IPS-20b (cell line): ENCODE results near the gene KCTD1.

Experiments
- H3K27ac ChIP-seq: one replicate; pipeline ENCODE4 v1.5.1; 2013; ENCODE audit warnings: low read length
- H3K27me3 ChIP-seq: 2 replicates; pipeline ENCODE4 v1.6.1; 2013; ENCODE audit warnings: mild to moderate bottlenecking, low read length, inconsistent platforms; ENCODE audit not compliant: insufficient read depth
- H3K36me3 ChIP-seq: 2 replicates; pipeline ENCODE4 v1.6.1; 2013; ENCODE audit warnings: low read depth, mild to moderate bottlenecking, inconsistent platforms, low read length, moderate library complexity; ENCODE audit not compliant: insufficient read depth
- H3K4me1 ChIP-seq: 2 replicates; pipeline ENCODE4 v1.6.1; 2013; ENCODE audit warnings: mild to moderate bottlenecking, control low read depth, inconsistent platforms, low read length, moderate library complexity; ENCODE audit not compliant: insufficient read depth
- H3K4me3 ChIP-seq: 2 replicates; pipeline ENCODE4 v1.5.1; 2013; ENCODE audit warnings: mild to moderate bottlenecking, low read length, inconsistent platforms
- H3K9ac ChIP-seq: 2 replicates; pipeline ENCODE4 v1.6.1; 2013; ENCODE audit warnings: low read depth, mild to moderate bottlenecking, inconsistent platforms, low read length, moderate library complexity
- H3K9me3 ChIP-seq: 2 replicates; pipeline ENCODE4 v1.6.1; 2013; ENCODE audit warnings: mild to moderate bottlenecking, low read depth, low read length, inconsistent platforms; ENCODE audit not compliant: insufficient read depth

Gene KCTD1

GRCh38 chr18:26532367-26533340 is 15.7 kb downstream of the KCTD1 start:
- Histone ChIP-seq H3K27ac (no peak overlapping the region), H3K4me3 (no peak overlapping the region), H3K27me3 (no peaks in the 10 kb centered on the region)

DNA sequence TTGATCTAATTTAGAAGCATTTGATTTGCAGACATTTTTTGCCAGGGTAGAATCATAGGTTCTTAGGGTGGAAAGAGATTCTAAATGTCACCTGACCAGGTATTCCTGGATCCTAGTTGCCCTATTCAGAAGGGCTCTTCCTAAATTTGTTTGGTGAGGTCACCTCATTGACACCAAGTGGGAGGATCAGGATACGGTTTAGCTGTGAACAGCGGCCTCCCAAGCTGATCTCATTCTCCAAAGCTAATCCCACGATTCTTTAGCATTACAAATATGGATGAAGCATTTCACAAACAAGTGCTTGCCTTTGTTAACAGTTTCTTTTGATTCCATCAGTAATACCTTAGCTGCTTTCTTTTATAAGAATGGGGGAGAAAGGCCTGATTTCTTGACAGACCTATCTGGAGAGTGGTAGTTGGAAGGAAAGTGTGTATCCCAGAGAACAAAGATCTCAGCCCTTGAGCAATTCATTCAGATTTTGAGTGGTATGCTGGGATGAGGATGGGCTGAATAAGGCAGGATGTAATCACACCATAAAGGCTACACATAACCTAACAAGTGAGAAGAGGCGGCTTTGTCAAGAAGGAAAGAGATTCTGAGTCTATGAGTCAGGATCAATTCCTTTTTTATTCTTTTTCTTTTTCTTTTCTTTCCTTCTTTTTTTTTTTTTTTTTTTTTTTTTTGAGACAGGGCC is 16.6 kb downstream of the KCTD1 start:
- Histone ChIP-seq H3K27me3 (no peaks in the 10 kb centered on the region), H3K9ac (no peak overlapping the region), H3K36me3 (no peaks in the 10 kb centered on the region), H3K4me1 (peaks cover 22% of the 10 kb centered on the region), H3K27ac (no peak overlapping the region), H3K4me3 (no peak overlapping the region), H3K9me3 (no peaks in the 10 kb centered on the region)

More at GRCh38 chr18:26532367-26533340, 15.7 kb downstream of the KCTD1 start:
- Histone ChIP-seq H3K9ac (no peak overlapping the region), H3K9me3 (no peaks in the 10 kb centered on the region), H3K4me1 (peaks cover 14% of the 10 kb centered on the region), H3K36me3 (no peaks in the 10 kb centered on the region)

GRCh38 chr18:26526966-26527234 is 21.5 kb downstream of the KCTD1 start:
- peak overlapping the region; percentile 36; the same call in 1 of the 2 replicates for H3K4me3 ChIP-seq
- H3K9me3 ChIP-seq, result no peaks in the 10 kb centered on the region
- peaks cover 42% of the 10 kb centered on the region for H3K4me1 ChIP-seq
- H3K36me3 ChIP-seq, result no peaks in the 10 kb centered on the region
- H3K27ac ChIP-seq, result no peak overlapping the region
- H3K9ac ChIP-seq, result peak overlapping the region; percentile 24; the same call in 1 of the 2 replicates
- H3K27me3 ChIP-seq, result no peaks in the 10 kb centered on the region

DNA sequence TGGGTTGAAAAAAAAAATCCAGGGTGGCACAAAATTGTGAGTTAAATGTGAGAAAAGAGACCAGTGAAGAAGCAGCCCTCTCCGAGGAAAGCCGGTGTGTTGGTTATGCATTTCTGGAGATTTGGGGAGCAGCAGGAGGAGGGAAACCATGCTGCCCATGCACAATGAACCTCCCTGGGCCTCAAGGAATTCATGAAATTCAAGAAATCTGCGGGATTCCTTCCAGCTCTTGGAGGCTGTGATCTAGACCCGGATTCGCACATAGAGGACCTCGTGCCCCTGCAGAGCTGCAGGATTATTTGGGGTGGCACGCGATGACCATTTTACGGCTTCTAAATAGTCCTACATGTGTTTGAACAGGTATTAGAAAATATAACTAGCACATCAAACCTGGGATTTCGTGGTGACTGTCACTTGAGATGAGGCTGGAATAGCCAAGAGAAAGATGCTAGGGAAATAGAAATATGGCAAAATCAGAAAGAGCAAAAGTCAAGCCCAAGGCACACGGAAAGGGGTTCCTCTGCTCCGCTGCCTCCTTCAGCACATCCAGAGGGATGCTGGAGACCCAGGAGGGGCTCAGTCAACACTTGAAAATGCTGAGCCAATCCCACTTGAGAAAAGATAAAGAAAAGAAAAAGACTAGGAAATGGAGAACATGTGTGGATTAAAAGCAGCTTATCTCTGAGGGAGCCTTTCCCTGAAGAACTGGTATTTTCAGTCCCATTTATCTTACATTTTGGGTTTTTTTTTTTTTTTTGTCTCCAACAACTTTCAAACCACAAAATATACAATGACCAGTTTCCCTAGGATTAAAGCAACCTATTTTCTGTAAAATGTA is 22.0 kb downstream of the KCTD1 start:
- Histone ChIP-seq H3K9me3 (no peaks in the 10 kb centered on the region), H3K27me3 (no peaks in the 10 kb centered on the region), H3K36me3 (no peaks in the 10 kb centered on the region), H3K27ac (peak overlapping the region; percentile 35), H3K4me3 (peak overlapping the region; percentile 36; the same call in 1 of the 2 replicates), H3K9ac (peak overlapping the region; percentile 27; the same call in 1 of the 2 replicates), H3K4me1 (peaks cover 36% of the 10 kb centered on the region)

- H3K36me3 ChIP-seq, result no peaks in the 10 kb centered on the region
- peak overlapping the region; percentile 27; the same call in 1 of the 2 replicates for H3K9ac ChIP-seq
- no peak overlapping the region for H3K4me3 ChIP-seq
- peaks cover 35% of the 10 kb centered on the region for H3K4me1 ChIP-seq
- H3K27ac ChIP-seq, result no peak overlapping the region
- H3K27me3 ChIP-seq, result no peaks in the 10 kb centered on the region
- H3K9me3 ChIP-seq, result no peaks in the 10 kb centered on the region
These were observed 23.6 kb downstream of the KCTD1 start for GRCh38 chr18:26524504-26525351.

DNA sequence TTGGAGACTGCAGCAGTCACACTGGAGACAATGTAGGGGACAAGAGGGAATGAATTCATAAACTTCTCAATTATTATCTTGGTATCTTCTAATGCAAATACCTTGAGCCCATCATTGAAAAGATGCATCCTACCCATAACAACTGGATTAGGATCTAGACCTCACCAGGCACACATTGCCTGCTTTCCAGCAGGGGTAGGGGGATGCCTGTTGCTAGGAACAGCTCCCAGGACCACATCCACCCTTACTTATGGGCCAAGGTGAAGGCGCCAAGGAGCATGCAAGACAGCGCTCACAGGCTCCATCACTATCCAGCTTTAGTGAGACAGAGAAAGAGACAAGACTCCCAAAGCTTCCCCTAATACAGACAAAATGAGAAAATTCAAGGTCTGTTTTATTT is 24.4 kb downstream of the KCTD1 start:
- Histone ChIP-seq H3K4me1 (peaks cover 35% of the 10 kb centered on the region), H3K27me3 (no peaks in the 10 kb centered on the region), H3K4me3 (no peak overlapping the region), H3K9me3 (no peaks in the 10 kb centered on the region), H3K36me3 (no peaks in the 10 kb centered on the region), H3K9ac (no peak overlapping the region), H3K27ac (no peak overlapping the region)

- Histone ChIP-seq H3K9ac (no peak overlapping the region), H3K27ac (no peak overlapping the region), H3K4me1 (peaks cover 31% of the 10 kb centered on the region), H3K4me3 (no peak overlapping the region), H3K9me3 (no peaks in the 10 kb centered on the region), H3K27me3 (no peaks in the 10 kb centered on the region), H3K36me3 (no peaks in the 10 kb centered on the region)
These were observed 26.7 kb downstream of the KCTD1 start for GRCh38 chr18:26521617-26522016.

- Histone ChIP-seq H3K27ac (no peak overlapping the region), H3K36me3 (no peaks in the 10 kb centered on the region), H3K9me3 (no peaks in the 10 kb centered on the region), H3K4me1 (peaks cover 34% of the 10 kb centered on the region), H3K4me3 (no peak overlapping the region), H3K9ac (no peak overlapping the region), H3K27me3 (no peaks in the 10 kb centered on the region)
These were observed 27.4 kb downstream of the KCTD1 start for GRCh38 chr18:26520974-26521373.

GRCh38 chr18:26519114-26519513 is 29.2 kb downstream of the KCTD1 start:
- Histone ChIP-seq H3K36me3 (no peaks in the 10 kb centered on the region), H3K4me1 (peaks cover 22% of the 10 kb centered on the region; the same call in 1 of the 2 replicates), H3K27me3 (no peaks in the 10 kb centered on the region), H3K9ac (no peak overlapping the region), H3K27ac (no peak overlapping the region), H3K4me3 (no peak overlapping the region), H3K9me3 (no peaks in the 10 kb centered on the region)

DNA sequence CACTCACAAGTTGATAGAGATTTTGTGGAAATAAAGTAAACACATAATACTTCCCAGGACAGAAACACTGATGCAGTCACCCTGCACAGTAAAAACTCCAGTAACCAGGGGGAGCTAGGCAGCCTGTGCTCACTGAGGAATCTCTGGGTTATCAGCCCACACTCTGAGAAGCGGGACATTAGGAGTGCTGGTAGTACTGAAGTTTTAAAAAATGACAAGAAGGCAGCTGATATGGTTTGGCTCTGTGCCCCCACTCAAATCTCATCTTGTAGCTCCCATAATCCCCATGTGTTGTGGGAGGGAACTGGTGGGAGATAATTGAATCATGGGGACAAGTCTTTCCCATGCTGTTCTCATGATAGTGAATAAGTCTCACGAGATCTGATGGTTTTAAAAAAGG is 31.4 kb downstream of the KCTD1 start:
- Histone ChIP-seq H3K36me3 (no peaks in the 10 kb centered on the region), H3K27ac (no peak overlapping the region), H3K4me1 (peaks cover 18% of the 10 kb centered on the region; the same call in 1 of the 2 replicates), H3K9me3 (no peaks in the 10 kb centered on the region), H3K27me3 (no peaks in the 10 kb centered on the region), H3K4me3 (no peak overlapping the region), H3K9ac (peak overlapping the region; percentile 19; the same call in 1 of the 2 replicates)
